NCI-H1105 (cell line): ENCODE results near the gene BTK.

ENCODE experiments used
- DNase-seq: peaks from one replicate; lab custom pipeline; 2025; lab: John Stamatoyannopoulos, UW

Gene BTK

GRCh38 chrX:101393530-101394305 lies 7.7 kb upstream of the BTK start:
- DNase-seq: no peak

- no peak for DNase-seq
Measured at GRCh38 chrX:101391831-101392230, 5.8 kb upstream of the BTK start.

DNA sequence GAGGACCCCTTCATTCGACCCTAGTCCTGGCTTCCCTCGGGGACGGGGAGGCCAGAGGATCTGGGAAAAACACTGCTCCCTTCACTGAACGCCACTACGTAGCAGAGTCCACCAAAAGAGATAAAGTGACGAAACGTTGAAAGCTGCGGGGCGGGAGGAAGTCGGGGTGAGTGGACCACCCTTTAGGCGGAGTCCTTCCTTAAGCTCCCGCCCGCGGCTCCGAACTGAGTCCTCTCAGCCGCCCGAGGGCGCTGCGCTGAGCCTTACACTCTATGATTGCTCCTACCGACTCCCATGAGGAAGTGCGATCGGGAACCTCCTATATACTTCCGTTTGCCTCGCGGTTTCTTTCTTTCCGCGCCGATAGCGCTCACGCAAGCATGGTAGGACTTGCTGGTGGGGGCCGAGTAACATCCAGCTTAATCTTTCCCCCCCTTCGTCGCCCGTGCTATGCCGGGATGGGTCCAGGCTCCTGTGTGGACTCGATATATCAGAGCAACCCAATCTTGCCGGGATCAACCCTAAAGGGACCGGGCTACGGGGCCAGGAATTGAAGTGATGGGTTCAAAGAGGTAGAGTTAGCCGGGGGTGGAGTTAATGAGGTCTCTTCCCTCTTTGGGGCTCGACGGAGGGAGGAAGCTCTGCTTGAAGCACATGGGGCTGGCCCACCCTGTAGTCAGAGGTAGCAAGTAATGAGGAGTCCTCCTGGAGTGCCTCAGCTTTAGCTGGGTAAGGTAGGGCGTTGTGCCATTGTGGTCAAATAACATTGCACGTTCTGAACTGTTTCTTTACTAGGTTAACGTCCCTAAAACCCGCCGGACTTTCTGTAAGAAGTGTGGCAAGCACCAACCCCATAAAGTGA lies 4.9 kb upstream of the BTK start, which contains the start of gene RPL36A:
Gene RPL36A (plus strand): TSS at position 348 of the 862 bp plus-strand sequence. CDS start 33 bp downstream, at position 381.
- peak; percentile 84 for DNase-seq

- DNase-seq: no peak
Measured at GRCh38 chrX:101388604-101389003, 2.6 kb upstream of the BTK start.

- DNase-seq: no peak
Measured at GRCh38 chrX:101386542-101386885, 523 bp upstream of the BTK start.

DNA sequence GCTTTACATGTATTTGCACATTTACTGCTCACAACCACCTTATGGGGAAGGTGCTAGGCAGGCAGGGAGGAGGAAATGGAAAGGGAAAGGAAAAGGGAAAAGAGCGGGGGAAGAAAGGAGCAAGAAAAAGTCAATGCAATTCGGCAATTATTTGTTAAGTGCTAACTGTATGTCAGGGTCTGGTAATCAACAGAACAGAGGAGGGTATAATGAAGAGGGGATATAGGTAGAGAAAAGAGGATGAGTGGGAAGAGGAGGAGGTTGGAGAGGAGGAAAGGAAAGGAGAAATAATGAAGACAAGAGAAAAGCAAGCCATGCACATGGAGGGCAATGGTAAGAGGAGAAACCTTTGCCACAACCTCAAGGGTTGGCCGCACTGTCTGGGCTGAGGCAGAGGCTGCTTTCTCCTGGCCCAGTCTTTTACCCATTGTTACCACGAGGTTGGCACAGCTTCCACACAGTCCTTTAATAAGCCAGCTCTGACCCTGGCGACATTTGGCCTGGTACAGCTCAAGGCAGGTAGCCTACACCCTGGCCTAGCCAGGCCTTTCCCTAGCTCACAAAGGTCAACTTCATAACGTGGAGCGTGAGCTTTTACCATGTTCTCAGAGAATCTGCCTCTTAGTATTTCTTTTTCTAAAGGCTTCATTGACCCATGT lies 836 bp downstream of the BTK start:
- no peak for DNase-seq

GRCh38 chrX:101383679-101384205 lies 2.2 kb downstream of the BTK start:
- DNase-seq: no peak

- DNase-seq: no peak
Measured at GRCh38 chrX:101377547-101377946, 8.4 kb downstream of the BTK start.

GRCh38 chrX:101370888-101371504 lies 15.0 kb downstream of the BTK start:
- DNase-seq: no peak

- DNase-seq: no peak
Measured at GRCh38 chrX:101369687-101370086, 16.3 kb downstream of the BTK start.

DNA sequence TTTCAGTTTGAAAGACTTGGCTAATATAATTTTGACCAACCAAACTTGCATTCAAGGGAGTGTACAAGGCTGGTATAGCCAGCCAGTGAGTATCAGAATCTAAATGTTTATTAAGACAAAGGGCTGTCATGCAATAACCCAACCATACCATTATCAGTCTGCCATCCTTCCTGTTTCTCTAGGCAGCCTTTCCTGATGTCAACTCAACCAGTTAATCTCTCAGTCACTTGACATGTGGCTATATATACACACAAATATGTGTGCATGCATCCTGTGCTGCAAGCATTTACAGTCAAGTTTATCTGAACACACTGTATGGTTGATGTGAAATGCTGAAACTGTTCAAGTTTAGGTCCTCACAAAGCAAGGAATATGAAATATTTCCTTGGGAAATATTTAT lies 17.2 kb downstream of the BTK start:
- no peak for DNase-seq

GRCh38 chrX:101365301-101365795 lies 20.6 kb downstream of the BTK start:
- DNase-seq: no peak

DNA sequence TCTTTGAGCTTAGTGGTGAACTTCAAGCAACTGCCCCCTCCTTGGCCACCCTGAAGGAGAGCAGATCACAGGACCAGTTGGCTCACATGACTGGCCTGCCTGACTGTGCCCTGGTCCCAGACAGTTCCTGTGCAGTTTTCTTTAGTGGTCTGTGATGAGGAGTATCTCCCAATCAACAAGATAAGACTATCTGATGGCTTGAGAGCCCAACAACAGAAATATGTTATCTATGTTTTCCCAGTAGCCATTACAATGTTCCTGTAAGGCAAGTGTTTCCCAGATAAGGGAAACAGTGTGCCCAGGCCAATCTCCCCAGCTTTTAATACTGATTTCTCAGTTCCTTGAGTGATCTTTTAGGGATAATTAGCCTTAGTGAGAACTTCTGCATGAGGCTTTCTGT lies 23.2 kb downstream of the BTK start:
- DNase-seq: no peak

- no peak for DNase-seq
Measured at GRCh38 chrX:101362116-101362515, 23.9 kb downstream of the BTK start.

DNA sequence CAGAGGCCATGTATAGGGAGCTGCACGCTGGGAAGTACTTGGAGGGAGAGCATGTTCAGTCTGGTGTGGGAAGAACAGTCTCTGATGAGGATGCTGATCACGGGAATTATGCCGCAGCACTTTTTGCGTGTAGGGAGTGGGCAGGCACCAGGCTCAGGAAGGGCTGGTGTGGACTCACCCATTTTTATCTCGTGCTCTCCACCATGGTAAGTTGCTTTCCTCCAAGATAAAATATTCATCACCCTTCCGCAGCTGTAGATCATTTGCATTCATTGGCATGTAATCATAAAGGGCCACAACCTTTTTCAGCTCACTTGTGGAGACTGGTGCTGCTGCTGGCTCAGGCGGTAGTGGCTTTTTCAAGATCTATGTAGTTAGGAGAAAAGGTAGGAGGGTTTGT lies 25.6 kb downstream of the BTK start:
- no peak for DNase-seq

DNA sequence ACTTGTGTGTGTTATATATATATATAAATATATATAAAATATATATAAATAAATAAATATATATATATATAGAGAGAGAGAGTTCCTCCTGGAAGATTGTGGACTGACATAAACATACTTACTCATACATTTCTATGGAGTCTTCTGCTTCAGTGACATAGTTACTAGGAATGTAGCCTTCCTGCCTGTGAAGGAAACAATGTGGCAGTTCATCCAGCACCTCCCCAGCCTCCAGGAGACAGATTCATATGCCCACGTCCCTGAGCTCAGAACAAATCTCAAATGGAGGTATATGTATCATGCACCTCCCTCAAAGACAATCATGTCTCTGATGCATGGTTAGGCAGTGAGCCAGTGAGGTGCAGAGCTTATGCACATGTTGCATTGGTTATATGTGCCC lies 26.0 kb downstream of the BTK start:
- DNase-seq: no peak

- DNase-seq: no peak
Measured at GRCh38 chrX:101357166-101357795, 28.7 kb downstream of the BTK start.

GRCh38 chrX:101349193-101349562 lies 36.8 kb downstream of the BTK start:
- no peak for DNase-seq

DNA sequence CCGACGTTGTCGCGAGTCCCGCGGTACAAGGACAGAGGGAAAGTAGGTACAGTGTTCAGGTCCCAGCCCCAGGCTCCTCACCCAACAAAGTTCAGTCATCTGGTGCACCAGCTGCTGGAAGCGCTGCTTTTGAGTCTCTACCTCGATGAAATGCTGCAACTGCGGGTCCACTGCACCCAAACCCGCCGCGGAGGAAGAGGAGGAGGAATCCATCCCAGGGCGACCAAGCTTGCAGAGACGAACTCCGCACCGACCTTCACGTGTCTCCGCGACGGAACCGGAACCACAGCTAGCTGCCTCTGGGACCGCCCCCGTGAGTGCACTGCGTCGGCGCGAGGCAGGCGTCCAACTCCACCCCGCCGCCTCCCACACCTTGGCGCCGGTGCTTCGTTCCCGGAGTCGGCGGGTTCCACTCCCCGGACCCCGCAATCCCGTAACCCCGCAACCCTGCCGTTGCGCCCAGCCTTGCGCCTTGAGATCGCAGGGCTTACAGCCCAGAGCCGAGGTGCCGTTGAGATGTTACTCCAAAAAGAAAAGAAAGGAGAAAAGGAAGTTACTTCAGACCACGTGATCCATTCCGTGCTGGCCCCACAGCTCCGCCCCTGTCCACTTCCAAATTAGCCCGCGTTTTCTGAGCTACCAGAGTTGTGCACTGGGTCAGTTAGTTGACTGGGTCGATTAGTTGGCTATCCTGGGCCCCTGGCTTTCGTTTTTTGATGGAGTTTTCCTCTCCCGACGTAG lies 37.4 kb downstream of the BTK start, which contains the start of gene TIMM8A:
Gene TIMM8A (minus strand): TSS at position 291 of the 741 bp plus-strand sequence. CDS start 78 bp downstream, at position 213.
- peak; percentile 49 for DNase-seq

DNA sequence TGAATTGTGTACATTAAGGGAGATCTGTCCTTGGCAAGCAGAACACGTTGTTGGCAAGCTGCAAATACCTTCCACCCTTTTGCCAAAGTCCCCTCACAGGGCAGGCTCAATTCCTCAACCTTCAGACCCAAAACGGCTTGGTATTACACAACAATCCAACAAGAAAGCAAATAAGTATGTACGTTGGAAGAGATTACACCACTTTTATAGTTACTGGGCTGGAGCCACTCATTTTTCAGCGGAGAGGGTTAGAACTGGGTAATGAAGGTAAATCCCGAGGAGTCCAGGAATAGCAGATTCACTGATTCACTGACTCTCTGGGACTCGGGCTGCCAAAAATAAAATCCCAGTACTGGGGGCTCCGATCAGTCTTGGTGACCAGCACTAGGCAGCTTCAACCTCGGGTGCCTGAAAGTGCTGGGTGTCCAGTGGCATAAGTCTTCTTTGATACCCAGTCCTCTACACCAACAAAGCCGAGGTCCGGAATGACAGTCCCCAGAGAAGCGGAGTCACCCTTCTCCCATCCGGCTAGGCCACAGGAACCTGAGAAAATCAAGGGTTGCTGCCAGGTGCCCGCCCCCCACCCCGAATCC lies 38.0 kb downstream of the BTK start:
- no peak for DNase-seq
